ENCODE data around the gene KLHL22.

The KLHL22 gene

GRCh38 chr22:20522134-20523004 lies 26.8 kb upstream of the KLHL22 start:
- H3K4me3 ChIP-seq (ENCODE audit: low read depth, low read length), result no peak overlapping the region

GRCh38 chr22:20520093-20520511 lies 24.5 kb upstream of the KLHL22 start:
- TF ChIP-seq, protein P1, sequence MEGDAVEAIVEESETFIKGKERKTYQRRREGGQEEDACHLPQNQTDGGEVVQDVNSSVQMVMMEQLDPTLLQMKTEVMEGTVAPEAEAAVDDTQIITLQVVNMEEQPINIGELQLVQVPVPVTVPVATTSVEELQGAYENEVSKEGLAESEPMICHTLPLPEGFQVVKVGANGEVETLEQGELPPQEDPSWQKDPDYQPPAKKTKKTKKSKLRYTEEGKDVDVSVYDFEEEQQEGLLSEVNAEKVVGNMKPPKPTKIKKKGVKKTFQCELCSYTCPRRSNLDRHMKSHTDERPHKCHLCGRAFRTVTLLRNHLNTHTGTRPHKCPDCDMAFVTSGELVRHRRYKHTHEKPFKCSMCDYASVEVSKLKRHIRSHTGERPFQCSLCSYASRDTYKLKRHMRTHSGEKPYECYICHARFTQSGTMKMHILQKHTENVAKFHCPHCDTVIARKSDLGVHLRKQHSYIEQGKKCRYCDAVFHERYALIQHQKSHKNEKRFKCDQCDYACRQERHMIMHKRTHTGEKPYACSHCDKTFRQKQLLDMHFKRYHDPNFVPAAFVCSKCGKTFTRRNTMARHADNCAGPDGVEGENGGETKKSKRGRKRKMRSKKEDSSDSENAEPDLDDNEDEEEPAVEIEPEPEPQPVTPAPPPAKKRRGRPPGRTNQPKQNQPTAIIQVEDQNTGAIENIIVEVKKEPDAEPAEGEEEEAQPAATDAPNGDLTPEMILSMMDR (IDR thresholded peaks at IDR 0.05; ENCODE audit: low read depth, low read length), result no peak

More at GRCh38 chr22:20522134-20523004, 26.8 kb upstream of the KLHL22 start:
- TF ChIP-seq, protein P1 (IDR thresholded peaks at IDR 0.05; ENCODE audit: low read depth, low read length), result no peak

GRCh38 chr22:20519558-20519957 lies 24.0 kb upstream of the KLHL22 start:
- TF ChIP-seq, protein P1 (IDR thresholded peaks at IDR 0.05; ENCODE audit: low read depth, low read length), result no peak
- H3K4me3 ChIP-seq (ENCODE audit: low read depth, low read length), result no peak overlapping the region

More at GRCh38 chr22:20520093-20520511, 24.5 kb upstream of the KLHL22 start:
- H3K4me3 ChIP-seq (ENCODE audit: low read depth, low read length), result no peak overlapping the region

DNA sequence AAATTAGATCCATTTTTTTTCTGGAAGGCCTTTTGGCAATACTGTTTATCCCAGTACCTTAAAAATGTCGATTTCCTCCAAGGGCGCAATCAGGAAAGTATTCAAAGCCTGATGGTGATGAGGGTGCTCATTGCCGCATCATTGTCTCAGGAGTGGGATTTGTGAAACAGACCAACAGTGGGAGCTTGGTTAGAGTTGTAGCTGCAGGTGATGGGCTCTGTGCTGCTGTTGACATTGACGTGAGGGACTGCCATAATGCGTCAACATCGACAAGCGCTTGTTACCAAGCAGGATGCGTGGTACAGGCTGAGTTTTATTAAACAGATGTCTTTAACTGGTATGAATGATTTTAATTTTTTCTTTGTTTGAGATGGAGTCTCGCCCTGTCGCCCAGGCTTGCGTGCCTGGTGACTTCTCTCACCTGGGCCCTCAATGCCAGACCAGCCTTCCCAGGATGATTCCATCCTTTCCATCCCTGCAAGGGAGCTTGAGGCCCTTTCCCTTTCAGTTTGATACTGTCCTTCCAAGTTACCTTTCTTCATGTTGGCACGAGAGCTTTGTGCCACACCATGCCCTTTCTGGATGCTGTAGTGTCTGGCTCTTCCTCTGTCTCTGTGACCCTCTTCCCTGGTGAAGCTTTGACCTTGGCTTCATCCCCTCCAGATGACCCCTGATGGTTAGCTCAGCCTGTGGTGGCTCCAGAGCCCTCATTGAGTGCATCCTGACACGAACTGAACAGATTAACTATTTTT lies 22.4 kb upstream of the KLHL22 start:
- TF ChIP-seq, protein P1 (IDR thresholded peaks at IDR 0.05; ENCODE audit: low read depth, low read length), result no peak

DNA sequence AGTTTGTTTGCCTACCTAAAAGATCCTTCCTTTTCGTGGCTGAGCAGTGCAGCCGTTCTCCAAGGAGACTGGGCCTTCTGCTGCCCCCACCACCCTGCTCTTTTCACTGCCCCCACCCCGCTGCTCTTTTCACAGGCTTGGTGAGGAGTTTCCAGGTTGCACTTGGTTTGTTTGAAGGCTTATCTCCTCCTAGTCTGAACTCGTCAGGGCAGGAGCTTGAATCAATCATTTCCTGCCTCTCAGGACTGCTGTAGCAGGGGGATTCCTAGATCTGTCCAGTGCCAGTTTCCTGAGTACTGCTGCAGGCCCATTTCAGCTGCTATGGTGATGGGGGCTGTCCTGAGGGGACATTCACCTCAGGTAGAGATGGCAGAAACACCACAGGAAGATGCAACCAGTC lies 21.8 kb upstream of the KLHL22 start:
- H3K4me3 ChIP-seq (ENCODE audit: low read depth, low read length), result no peak overlapping the region
- TF ChIP-seq, protein P1 (IDR thresholded peaks at IDR 0.05; ENCODE audit: low read depth, low read length), result no peak

More for the DNA sequence above, 22.4 kb upstream of the KLHL22 start:
- no peak overlapping the region for H3K4me3 ChIP-seq (ENCODE audit: low read depth, low read length)

GRCh38 chr22:20516399-20516798 lies 20.8 kb upstream of the KLHL22 start:
- TF ChIP-seq, protein P1 (IDR thresholded peaks at IDR 0.05; ENCODE audit: low read depth, low read length), result no peak
- no peak overlapping the region for H3K4me3 ChIP-seq (ENCODE audit: low read depth, low read length)

Measured in WI38 (cell line).